CD4-positive, CD25-positive, alpha-beta regulatory T cell (primary cell): ENCODE results near the gene TRIM24. TPM values are rescaled to one million over a fixed set of nuclear protein-coding genes. Genes with fewer than 3 reads are reported as not detected.
"Not testable (repeated sequence)": the region's sequence is repeated elsewhere in the genome, so short reads cannot be mapped to it uniquely, and the experiment has no call there.

ENCODE experiments used
- ATAC-seq, 2 donors: fragments of 150-1000 bp; cut with Tn5 transposase; one replicate each; pipeline ENCODE4 v1.10.0; 2021; ENCODE audit warnings: low read depth in 2 of 2, moderate number of reproducible peaks in 2 of 2, moderate library complexity in 1 of 2
- DNase-seq, 3 donors: peaks; one replicate each; pipeline versions ENCODE4 v3.0.0 to v3.0.0-alpha.2; 2012 to 2022; ENCODE audit warnings: mixed read lengths in 1 of 3
- H3K27ac ChIP-seq: one replicate; pipeline ENCODE4 v1.7.0; 2013; ENCODE audit warnings: mild to moderate bottlenecking, low read length; ENCODE audit not compliant: insufficient read depth, poor library complexity, severe bottlenecking
- H3K27me3 ChIP-seq: one replicate; pipeline ENCODE4 v1.7.0; 2013; ENCODE audit warnings: low read length; ENCODE audit not compliant: control insufficient read depth, insufficient read depth
- H3K36me3 ChIP-seq: one replicate; pipeline ENCODE4 v1.7.0; 2013; ENCODE audit warnings: mild to moderate bottlenecking, low read length, moderate library complexity; ENCODE audit not compliant: control insufficient read depth, insufficient read depth
- H3K4me1 ChIP-seq: 2 replicates; pipeline ENCODE4 v1.7.0; 2013; ENCODE audit warnings: mild to moderate bottlenecking, low read length; ENCODE audit not compliant: insufficient read depth, control insufficient read depth, poor library complexity, severe bottlenecking
- H3K4me3 ChIP-seq: one replicate; pipeline ENCODE4 v1.7.0; 2013; ENCODE audit warnings: low read depth, mild to moderate bottlenecking, low read length, moderate library complexity
- H3K9me3 ChIP-seq, 2 experiments: 1 replicate in 1 of 2; 2 replicates in 1 of 2; pipeline ENCODE4 v1.7.0; 2013; ENCODE audit warnings: low read length in 2 of 2, mild to moderate bottlenecking in 1 of 2, moderate library complexity in 1 of 2; ENCODE audit not compliant: control insufficient read depth in 2 of 2
- H3K27ac Mint-ChIP-seq, 3 donors: one replicate each; pipeline ENCODE4 v1.8.0; 2020 to 2022; ENCODE audit warnings: mild to moderate bottlenecking in 3 of 3, mixed read lengths in 3 of 3, moderate library complexity in 2 of 3
- H3K27me3 Mint-ChIP-seq: one replicate; pipeline ENCODE4 v1.8.0; 2022; ENCODE audit warnings: mild to moderate bottlenecking, mixed read lengths
- H3K36me3 Mint-ChIP-seq: one replicate; pipeline ENCODE4 v1.8.0; 2020; ENCODE audit warnings: mixed read lengths
- H3K4me1 Mint-ChIP-seq, 4 donors: one replicate each; pipeline ENCODE4 v1.8.0; 2020 to 2022; ENCODE audit warnings: mixed read lengths in 4 of 4, mild to moderate bottlenecking in 1 of 4
- H3K4me3 Mint-ChIP-seq, 4 donors: one replicate each; pipeline ENCODE4 v1.8.0; 2020 to 2022; ENCODE audit warnings: mild to moderate bottlenecking in 4 of 4, mixed read lengths in 4 of 4, moderate library complexity in 3 of 4
- H3K9me3 Mint-ChIP-seq, 7 donors: one replicate each; pipeline ENCODE4 v1.8.0; 2020 to 2022; ENCODE audit warnings: mixed read lengths in 7 of 7, mild to moderate bottlenecking in 3 of 7, moderate library complexity in 2 of 7
- polyA plus RNA-seq, 4 donors: library from polyadenylated mRNA; unstranded; fragments of 300-500 nt; fragmentation: Illumina TruSeq; gene quantifications; one replicate each; pipeline ENCODE4 v1.2.3, GENCODE V29; 2021
- total RNA-seq: library from RNA; stranded (reverse); gene quantifications from one replicate; pipeline ENCODE4 v1.2.3, GENCODE V29; 2022

Gene TRIM24
- total and polyA plus RNA-seq, 5 donors from 2014 or later: 5.6 to 20.5 (median 7.8) TPM

DNA sequence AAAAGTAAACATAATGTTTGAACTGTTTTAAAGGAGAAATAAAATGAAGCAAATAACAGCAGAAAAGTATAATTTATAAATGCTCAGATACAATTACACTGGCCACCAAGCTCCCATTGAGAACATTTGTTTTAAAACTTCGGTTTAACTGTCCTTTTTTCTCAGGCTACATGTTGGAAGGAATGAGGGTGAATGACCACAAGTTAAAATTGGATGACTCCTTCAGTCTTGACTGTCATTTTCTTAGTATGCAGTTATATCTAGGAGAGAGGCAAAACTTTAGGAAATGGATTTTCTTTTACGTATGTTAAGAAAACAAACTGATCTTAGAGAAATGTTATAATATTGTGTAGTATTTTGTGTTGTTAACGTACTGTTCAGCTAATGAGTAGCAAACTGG is 5.0 kb downstream of the TRIM24 start:
- Mint-ChIP-seq H3K9me3 (peaks cover 0 to 1% (median 0%) of the 10 kb centered on the region in 7 donors), H3K36me3 (no peaks in the 10 kb centered on the region), H3K27ac (peak overlapping the region in 1 of 3 donors; percentile 43), H3K4me3 (peak overlapping the region in 1 of 4 donors; percentile 1), H3K4me1 (peaks cover 13 to 66% (median 43%) of the 10 kb centered on the region in 4 donors), H3K27me3 (no peaks in the 10 kb centered on the region)
- Histone ChIP-seq H3K4me1 (peaks cover 23% of the 10 kb centered on the region), H3K27ac (no peak overlapping the region), H3K36me3 (no peaks in the 10 kb centered on the region), H3K4me3 (no peak overlapping the region), H3K27me3 (no peaks in the 10 kb centered on the region), H3K9me3 (no peaks in the 10 kb centered on the region)
- ATAC-seq (no peak), DNase-seq (no peak)

DNA sequence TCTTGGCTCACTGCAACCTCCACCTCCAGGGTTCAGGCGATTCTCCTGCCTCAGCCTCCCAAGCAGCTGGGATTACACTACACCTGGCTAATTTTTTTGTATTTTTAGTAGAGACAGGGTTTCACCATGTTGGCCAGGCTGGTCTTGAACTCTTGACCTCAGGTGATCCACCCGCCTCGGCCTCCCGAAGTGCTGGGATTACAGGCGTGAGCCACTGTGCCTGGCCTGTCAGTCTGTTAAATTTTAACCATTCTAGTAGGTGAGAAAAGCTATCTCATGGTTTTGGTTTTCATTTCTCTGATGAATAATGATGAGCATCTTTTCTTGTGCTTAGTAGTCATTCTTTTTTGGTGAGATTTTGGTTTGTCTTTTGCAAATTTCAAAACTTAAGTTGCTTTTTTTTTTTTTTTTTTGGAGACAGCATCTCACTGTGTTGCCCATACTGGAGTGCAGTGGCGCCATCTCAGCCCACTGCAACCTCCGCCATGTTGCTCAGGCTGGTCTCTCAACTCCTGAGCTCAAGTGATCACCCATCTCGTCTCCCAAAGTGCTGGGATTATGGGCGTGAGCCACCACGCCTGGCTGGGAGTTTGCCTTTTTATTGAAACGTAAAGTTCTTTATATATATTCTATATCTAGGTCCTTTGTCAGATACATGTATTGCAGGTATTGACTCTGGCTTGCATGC is 6.2 kb downstream of the TRIM24 start:
- not testable (repeated sequence) for H3K9me3 ChIP-seq, H3K27me3 Mint-ChIP-seq, H3K4me3 ChIP-seq, H3K27ac ChIP-seq, ATAC-seq, DNase-seq, H3K27me3 ChIP-seq, H3K9me3 Mint-ChIP-seq, H3K36me3 Mint-ChIP-seq, H3K36me3 ChIP-seq
- peak overlapping the region in 1 of 4 donors; percentile 89 for H3K4me3 Mint-ChIP-seq
- H3K27ac Mint-ChIP-seq: peak overlapping the region in 2 of 3 donors; percentile 33 to 58
- peaks cover 19 to 71% (median 49%) of the 10 kb centered on the region in 4 donors for H3K4me1 Mint-ChIP-seq
- peaks cover 23% of the 10 kb centered on the region for H3K4me1 ChIP-seq

DNA sequence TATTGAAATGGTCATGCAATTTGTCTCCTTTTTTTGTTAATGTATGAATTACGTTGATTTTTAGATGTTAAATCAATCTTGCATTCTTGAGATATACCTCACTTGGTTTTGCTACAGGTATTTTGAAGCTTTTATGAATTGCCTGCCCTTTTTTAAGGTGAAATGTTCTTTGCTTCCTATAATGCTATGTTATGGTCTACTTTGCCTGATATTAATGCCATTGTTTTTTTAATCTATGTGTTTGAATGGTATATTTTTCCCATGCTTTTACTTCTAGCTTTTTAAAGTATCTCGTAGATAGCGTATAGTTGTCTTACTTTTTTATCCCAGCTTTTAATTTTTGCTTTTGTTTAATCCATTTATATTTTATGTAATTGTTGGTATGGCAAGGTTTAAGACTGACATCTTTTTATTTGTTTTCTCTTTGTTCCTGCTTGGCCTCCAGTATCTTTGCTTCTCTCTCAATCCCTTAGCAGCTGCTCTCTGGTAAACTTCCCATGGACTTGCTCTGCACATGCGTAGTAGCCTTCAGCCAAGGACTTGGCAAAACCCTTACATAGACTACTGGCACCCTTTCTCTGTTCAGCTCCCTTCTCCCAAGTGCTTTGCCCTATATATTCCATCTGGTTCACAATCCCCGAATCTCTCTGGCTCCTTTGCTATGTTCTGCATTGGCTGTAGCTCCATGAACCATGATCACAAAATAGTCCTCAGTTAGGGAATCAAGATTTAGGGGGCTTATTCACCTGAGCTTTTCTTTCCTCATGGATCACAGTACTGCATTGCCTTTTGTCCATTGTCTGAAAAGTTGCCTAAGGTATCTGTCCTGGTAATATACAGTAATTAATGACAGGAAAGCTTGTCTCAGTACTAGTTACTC is 8.4 kb downstream of the TRIM24 start:
- peak overlapping the region in 1 of 4 donors; percentile 49 for H3K4me3 Mint-ChIP-seq
- H3K36me3 ChIP-seq: no peaks in the 10 kb centered on the region
- peaks cover 26 to 69% (median 49%) of the 10 kb centered on the region in 4 donors for H3K4me1 Mint-ChIP-seq
- no peak overlapping the region for H3K4me3 ChIP-seq
- H3K36me3 Mint-ChIP-seq: no peaks in the 10 kb centered on the region
- H3K27ac ChIP-seq: no peak overlapping the region
- no peak for ATAC-seq
- H3K27me3 Mint-ChIP-seq: no peaks in the 10 kb centered on the region
- no peak for DNase-seq
- H3K4me1 ChIP-seq: peaks cover 8% of the 10 kb centered on the region
- no peaks in the 10 kb centered on the region for H3K9me3 ChIP-seq
- H3K9me3 Mint-ChIP-seq: peaks cover 0 to 2% (median 0%) of the 10 kb centered on the region in 7 donors
- H3K27me3 ChIP-seq: no peaks in the 10 kb centered on the region
- H3K27ac Mint-ChIP-seq: no peak overlapping the region

DNA sequence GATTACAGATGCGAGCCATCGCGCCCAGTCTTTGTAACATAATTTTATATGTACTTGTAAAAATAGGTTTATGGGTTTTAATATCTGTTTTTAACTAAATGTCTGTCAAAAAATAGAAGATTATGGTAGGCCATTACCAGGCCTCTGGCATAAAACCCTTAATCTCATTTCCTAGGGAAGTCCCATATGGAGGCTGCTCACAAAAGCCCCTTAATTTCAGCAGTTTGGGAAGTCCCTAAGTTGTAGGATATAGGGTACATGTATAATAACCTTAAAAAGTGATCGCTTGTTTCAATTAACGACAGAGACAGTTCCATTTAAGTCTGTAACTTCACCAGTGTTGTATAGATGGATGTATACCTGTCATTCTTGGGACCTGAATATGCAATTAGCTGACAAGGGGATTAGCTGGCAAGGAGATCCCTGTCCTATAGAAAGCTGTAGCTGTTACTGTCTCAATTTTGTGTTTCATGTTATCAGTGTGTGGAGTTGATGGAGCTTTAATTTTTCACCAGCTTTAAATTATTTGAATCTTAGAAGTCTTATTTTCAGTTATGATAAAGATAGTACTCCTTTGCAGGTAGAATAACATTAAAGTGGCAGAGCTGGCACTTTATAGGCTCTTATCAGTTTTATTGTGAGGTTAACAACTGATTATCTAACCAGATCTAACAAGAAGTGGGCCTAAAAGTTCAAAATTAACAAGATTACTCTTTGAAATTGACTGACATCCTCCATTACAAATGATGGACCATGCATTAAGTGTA is 10.5 kb downstream of the TRIM24 start:
- H3K4me1 ChIP-seq: peaks cover 3% of the 10 kb centered on the region
- no peak for ATAC-seq
- Mint-ChIP-seq H3K27ac (no peak overlapping the region), H3K27me3 (no peaks in the 10 kb centered on the region), H3K36me3 (no peaks in the 10 kb centered on the region), H3K9me3 (peaks cover 0 to 2% (median 0%) of the 10 kb centered on the region in 7 donors), H3K4me3 (no peak overlapping the region), H3K4me1 (peaks cover 26 to 70% (median 54%) of the 10 kb centered on the region in 4 donors)
- H3K27ac ChIP-seq: no peak overlapping the region
- H3K36me3 ChIP-seq: no peaks in the 10 kb centered on the region
- H3K27me3 ChIP-seq: no peaks in the 10 kb centered on the region
- no peak overlapping the region for H3K4me3 ChIP-seq
- H3K9me3 ChIP-seq: no peaks in the 10 kb centered on the region
- DNase-seq: no peak

DNA sequence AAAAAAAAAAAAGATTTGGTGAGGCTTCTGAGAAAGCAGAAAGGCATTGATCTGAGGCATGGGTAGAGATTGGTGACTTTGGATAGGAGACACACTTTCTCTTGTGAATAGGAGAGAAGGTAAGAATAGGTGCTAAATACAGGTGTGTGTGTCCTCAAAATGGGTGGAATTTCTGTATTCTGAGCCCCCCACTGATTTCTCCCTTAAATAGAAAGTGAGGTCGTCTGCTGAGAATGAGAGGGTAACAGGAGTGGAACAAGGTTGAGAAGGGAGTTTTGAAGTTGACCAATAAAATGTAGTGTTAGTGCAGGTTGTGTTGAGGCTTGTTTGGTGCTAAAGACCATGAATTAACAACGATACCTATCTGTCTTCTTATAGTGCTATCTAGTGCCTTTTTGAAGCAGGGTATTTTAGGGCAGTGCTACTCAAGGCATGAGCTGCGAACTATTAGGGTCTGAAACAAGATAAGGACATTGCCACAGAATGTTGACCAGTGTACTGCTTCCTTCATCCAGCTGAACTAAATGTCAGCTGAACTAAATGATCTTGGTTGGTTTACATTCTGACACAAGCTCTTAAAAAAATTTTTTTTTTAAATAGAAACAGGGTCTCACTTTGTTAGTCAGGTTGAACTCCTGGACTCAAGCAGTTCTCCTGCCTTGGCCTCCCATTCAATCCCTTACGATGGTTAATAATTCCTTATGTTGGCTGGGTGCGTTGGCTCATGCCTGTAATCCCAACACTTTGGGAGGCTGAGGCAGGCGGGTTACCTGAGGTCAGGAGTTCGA is 12.4 kb downstream of the TRIM24 start:
- H3K4me1 Mint-ChIP-seq: peaks cover 35 to 67% (median 59%) of the 10 kb centered on the region in 4 donors
- Histone ChIP-seq H3K4me3 (no peak overlapping the region), H3K27ac (no peak overlapping the region), H3K36me3 (no peaks in the 10 kb centered on the region), H3K4me1 (peaks cover 7% of the 10 kb centered on the region), H3K9me3 (no peaks in the 10 kb centered on the region), H3K27me3 (no peaks in the 10 kb centered on the region)
- H3K4me3 Mint-ChIP-seq: no peak overlapping the region
- H3K27ac Mint-ChIP-seq: no peak overlapping the region
- H3K27me3 Mint-ChIP-seq: no peaks in the 10 kb centered on the region
- ATAC-seq: no peak
- H3K36me3 Mint-ChIP-seq: no peaks in the 10 kb centered on the region
- DNase-seq: no peak
- peaks cover 0 to 2% (median 0%) of the 10 kb centered on the region in 7 donors for H3K9me3 Mint-ChIP-seq

DNA sequence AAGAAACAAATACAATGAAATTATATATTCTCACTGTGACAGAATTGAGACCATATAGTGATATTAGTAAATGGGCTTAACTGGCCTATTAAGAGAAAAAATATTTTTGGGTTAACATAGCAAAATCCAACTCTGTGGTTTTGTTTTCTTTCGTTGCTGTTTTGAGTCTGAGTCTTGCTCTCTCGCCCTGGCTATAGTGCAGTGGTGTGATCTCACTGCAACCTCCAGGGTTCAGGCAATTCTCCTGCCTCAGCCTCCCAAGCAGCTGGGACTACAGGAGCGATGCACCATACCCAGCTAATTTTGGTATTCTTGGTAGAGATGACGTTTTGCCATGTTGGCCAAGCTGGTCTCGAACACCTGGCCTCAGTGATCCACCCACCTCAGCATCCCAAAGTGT is 15.3 kb downstream of the TRIM24 start:
- no peak overlapping the region for H3K27ac ChIP-seq
- peaks cover 46 to 64% (median 57%) of the 10 kb centered on the region in 4 donors for H3K4me1 Mint-ChIP-seq
- H3K4me1 ChIP-seq: peaks cover 19% of the 10 kb centered on the region
- no peak overlapping the region for H3K4me3 Mint-ChIP-seq
- DNase-seq: no peak
- no peak overlapping the region for H3K4me3 ChIP-seq
- ATAC-seq: no peak
- no peak overlapping the region for H3K27ac Mint-ChIP-seq
- H3K36me3 Mint-ChIP-seq: no peaks in the 10 kb centered on the region
- no peaks in the 10 kb centered on the region for H3K27me3 Mint-ChIP-seq
- no peaks in the 10 kb centered on the region for H3K27me3 ChIP-seq
- H3K9me3 ChIP-seq: no peaks in the 10 kb centered on the region
- no peaks in the 10 kb centered on the region for H3K36me3 ChIP-seq
- H3K9me3 Mint-ChIP-seq: peaks cover 0 to 2% (median 0%) of the 10 kb centered on the region in 7 donors

DNA sequence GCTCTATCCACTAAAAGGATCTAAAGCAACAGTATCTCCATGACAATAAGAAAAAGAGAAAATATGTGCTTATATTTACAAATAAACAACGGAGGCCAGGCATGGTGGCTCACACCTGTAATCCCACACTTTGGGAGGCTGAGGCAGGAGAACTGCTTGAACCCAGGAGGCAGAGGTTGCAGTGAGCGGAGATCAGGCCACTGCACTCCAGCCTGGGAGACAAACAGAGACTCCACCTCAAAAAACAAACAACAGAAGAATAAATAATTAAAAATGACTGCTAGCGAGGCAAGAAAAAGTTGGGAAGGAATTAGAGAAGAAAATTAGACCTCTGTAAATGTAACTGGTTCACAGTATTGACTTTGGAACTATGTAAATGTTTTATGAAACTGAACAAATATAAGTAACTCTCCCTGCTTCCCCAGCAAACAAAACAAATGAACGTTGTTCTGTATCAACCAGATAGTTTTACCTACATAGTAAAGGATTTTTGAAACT is 17.1 kb downstream of the TRIM24 start:
- Histone ChIP-seq H3K9me3 (no peaks in the 10 kb centered on the region), H3K27ac (no peak overlapping the region), H3K4me3 (no peak overlapping the region), H3K4me1 (peaks cover 19% of the 10 kb centered on the region), H3K27me3 (no peaks in the 10 kb centered on the region), H3K36me3 (no peaks in the 10 kb centered on the region)
- peak overlapping the region in 2 of 3 donors; percentile 15 to 52 for H3K27ac Mint-ChIP-seq
- ATAC-seq: no peak
- H3K36me3 Mint-ChIP-seq: peaks cover 3% of the 10 kb centered on the region
- no peak for DNase-seq
- H3K27me3 Mint-ChIP-seq: no peaks in the 10 kb centered on the region
- H3K4me1 Mint-ChIP-seq: peaks cover 45 to 64% (median 59%) of the 10 kb centered on the region in 4 donors
- peaks cover 0 to 1% (median 0%) of the 10 kb centered on the region in 7 donors for H3K9me3 Mint-ChIP-seq
- no peak overlapping the region for H3K4me3 Mint-ChIP-seq
